ENCODE measurements around the gene TMC3.

GRCh38 chr15:81312790-81313543, 61.0 kb downstream of the TMC3 start:
- no peak for TF ChIP-seq EZH2 (IDR thresholded peaks at IDR 0.05; ENCODE audit: low read depth)
- TF ChIP-seq CTCF (conservative IDR thresholded peaks at IDR 0.05) = no peak
